MM.1S (cell line): ENCODE measurements around the gene POFUT1.
"Not testable (repeated sequence)": the region's sequence is repeated elsewhere in the genome, so short reads cannot be mapped to it uniquely, and the experiment has no call there.

Experiments
- DNase-seq: peaks from one replicate; pipeline ENCODE4 v3.0.0-alpha.2; 2015
- H2AFZ ChIP-seq: fragments of 300-600 bp; sonication (generic); 2 replicates; pipeline ENCODE4 v1.6.0; 2016; ENCODE audit warnings: antibody characterized with exemption, low read length
- H3F3A ChIP-seq: fragments of 300-600 bp; sonication (generic); 2 replicates; pipeline ENCODE4 v1.6.1; 2016; ENCODE audit warnings: mild to moderate bottlenecking, antibody characterized with exemption, low read length, moderate library complexity, mixed read lengths; ENCODE audit not compliant: insufficient read depth
- H3K27ac ChIP-seq: fragments of 300-600 bp; sonication (generic); 2 replicates; pipeline ENCODE4 v1.5.1; 2016; ENCODE audit warnings: mild to moderate bottlenecking, low read length
- H3K27me3 ChIP-seq: fragments of 300-600 bp; sonication (generic); replicated peaks from 2 replicates; pipeline ENCODE4 v1.6.0; 2016; ENCODE audit warnings: low read length; ENCODE audit not compliant: insufficient read depth
- H3K36me3 ChIP-seq: fragments of 300-600 bp; sonication (generic); replicated peaks from 2 replicates; pipeline ENCODE4 v1.6.1; 2016; ENCODE audit warnings: mild to moderate bottlenecking, low read length, mixed read lengths; ENCODE audit not compliant: insufficient read depth
- H3K4me1 ChIP-seq: fragments of 300-600 bp; sonication (generic); 2 replicates; pipeline ENCODE4 v1.6.1; 2016; ENCODE audit warnings: low read length, mixed read lengths
- H3K4me2 ChIP-seq: fragments of 300-600 bp; sonication (generic); 2 replicates; pipeline ENCODE4 v1.6.0; 2016; ENCODE audit warnings: low read depth, low read length
- H3K4me3 ChIP-seq: fragments of 300-600 bp; sonication (generic); 2 replicates; pipeline ENCODE4 v1.5.1; 2016; ENCODE audit warnings: low read length, mixed read lengths
- H3K79me2 ChIP-seq: fragments of 300-600 bp; sonication (generic); 2 replicates; pipeline ENCODE4 v1.6.1; 2016; ENCODE audit warnings: mixed run types, low read length, mixed read lengths
- H3K9ac ChIP-seq: fragments of 300-600 bp; sonication (generic); 2 replicates; pipeline ENCODE4 v1.6.1; 2016; ENCODE audit warnings: low read length, mixed read lengths
- H3K9me2 ChIP-seq: fragments of 300-600 bp; sonication (generic); replicated peaks from 2 replicates; pipeline ENCODE4 v1.6.1; 2016; ENCODE audit warnings: mild to moderate bottlenecking, low read length, mixed read lengths; ENCODE audit not compliant: insufficient read depth
- H3K9me3 ChIP-seq: fragments of 300-600 bp; sonication (generic); replicated peaks from 2 replicates; pipeline ENCODE4 v1.6.1; 2016; ENCODE audit warnings: mild to moderate bottlenecking, low read length, mixed read lengths; ENCODE audit not compliant: insufficient read depth
- H4K20me1 ChIP-seq: fragments of 300-600 bp; sonication (generic); 2 replicates; pipeline ENCODE4 v1.6.1; 2016; ENCODE audit warnings: mild to moderate bottlenecking, low read length, moderate library complexity, mixed read lengths; ENCODE audit not compliant: insufficient read depth
- EZH2 ChIP-seq: fragments of 300-600 bp; sonication (generic); optimal IDR thresholded peaks from 2 replicates; pipeline ENCODE3; 2017; ENCODE audit warnings: low read depth, mild to moderate bottlenecking, antibody characterized with exemption, low read length, mixed read lengths
- EZH2phosphoT487 ChIP-seq: fragments of 300-600 bp; sonication (generic); IDR thresholded peaks from 2 replicates; pipeline ENCODE4 v1.6.1; 2018; ENCODE audit warnings: antibody characterized with exemption, low read length
- TF ChIP-seq, protein P1 (sequence below): fragments of 300-600 bp; sonication (generic); IDR thresholded peaks from 2 replicates; pipeline ENCODE4 v1.5.1; 2016; ENCODE audit warnings: antibody characterized with exemption, low read length, mixed read lengths

Gene POFUT1

DNA sequence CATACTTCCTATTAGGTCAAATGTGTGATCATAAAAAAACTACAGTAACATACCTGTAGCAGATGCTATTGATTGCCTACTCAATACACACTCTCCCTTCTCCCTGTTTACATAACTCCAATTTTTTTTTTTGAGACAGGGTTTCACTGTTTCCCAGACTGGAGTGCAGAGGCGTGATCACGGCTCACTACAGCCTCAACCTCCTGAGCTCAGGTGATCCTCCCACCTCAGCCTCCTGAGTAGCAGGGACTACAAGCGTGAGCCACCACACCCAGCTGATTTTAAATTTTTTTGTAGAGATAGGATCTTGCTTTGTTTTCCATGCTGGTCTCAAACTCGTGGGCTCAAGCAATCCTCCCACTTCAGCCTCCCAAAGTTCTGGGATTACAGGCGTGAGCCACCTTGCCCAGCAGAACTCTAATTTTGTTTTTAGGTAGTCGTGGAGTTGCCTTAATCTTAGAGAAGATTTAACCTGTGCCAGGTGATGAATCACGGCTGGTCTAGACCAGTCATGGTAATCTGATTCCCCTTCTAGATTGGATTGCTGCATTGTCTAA, 55.8 kb downstream of the POFUT1 start:
- Histone ChIP-seq H3F3A (no peaks in the 10 kb centered on the region), H3K27me3 (no peaks in the 10 kb centered on the region), H3K79me2 (no peaks in the 10 kb centered on the region), H3K9ac (no peak overlapping the region), H2AFZ (no peak overlapping the region), H4K20me1 (no peaks in the 10 kb centered on the region), H3K9me2 (no peaks in the 10 kb centered on the region), H3K36me3 (no peaks in the 10 kb centered on the region), H3K4me1 (no peaks in the 10 kb centered on the region), H3K4me3 (no peak overlapping the region), H3K9me3 (no peaks in the 10 kb centered on the region), H3K27ac (no peak overlapping the region), H3K4me2 (no peak overlapping the region)
- TF ChIP-seq, protein P1, sequence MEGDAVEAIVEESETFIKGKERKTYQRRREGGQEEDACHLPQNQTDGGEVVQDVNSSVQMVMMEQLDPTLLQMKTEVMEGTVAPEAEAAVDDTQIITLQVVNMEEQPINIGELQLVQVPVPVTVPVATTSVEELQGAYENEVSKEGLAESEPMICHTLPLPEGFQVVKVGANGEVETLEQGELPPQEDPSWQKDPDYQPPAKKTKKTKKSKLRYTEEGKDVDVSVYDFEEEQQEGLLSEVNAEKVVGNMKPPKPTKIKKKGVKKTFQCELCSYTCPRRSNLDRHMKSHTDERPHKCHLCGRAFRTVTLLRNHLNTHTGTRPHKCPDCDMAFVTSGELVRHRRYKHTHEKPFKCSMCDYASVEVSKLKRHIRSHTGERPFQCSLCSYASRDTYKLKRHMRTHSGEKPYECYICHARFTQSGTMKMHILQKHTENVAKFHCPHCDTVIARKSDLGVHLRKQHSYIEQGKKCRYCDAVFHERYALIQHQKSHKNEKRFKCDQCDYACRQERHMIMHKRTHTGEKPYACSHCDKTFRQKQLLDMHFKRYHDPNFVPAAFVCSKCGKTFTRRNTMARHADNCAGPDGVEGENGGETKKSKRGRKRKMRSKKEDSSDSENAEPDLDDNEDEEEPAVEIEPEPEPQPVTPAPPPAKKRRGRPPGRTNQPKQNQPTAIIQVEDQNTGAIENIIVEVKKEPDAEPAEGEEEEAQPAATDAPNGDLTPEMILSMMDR = no peak
- TF ChIP-seq EZH2phosphoT487 (no peak), EZH2 (no peak)
- DNase-seq = no peak

DNA sequence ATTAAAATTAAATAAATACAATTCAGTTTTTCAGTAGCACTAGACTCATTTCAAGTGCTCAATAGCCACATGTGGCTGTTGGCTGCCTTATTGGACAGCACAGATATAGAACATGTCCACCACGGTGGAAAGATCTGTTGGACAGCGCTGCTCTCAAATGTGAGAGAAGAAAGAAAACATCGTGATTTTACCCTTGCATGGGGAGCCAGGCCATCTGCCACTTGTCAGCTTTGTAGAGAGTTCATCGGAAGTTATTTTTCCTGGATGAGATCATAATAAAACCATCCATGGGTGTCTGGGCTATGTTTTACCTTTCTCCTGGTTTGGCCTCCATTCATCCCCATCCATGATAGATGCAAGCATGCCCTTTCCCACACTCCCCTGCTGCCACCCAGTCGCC, 63.9 kb downstream of the POFUT1 start:
- H2AFZ ChIP-seq = no peak overlapping the region
- no peaks in the 10 kb centered on the region for H3F3A ChIP-seq
- no peaks in the 10 kb centered on the region for H3K4me1 ChIP-seq
- H3K79me2 ChIP-seq = no peaks in the 10 kb centered on the region
- TF ChIP-seq, protein P1 = no peak
- no peak for TF ChIP-seq EZH2
- TF ChIP-seq EZH2phosphoT487 = no peak
- no peak overlapping the region for H3K27ac ChIP-seq
- H3K9me2 ChIP-seq = no peaks in the 10 kb centered on the region
- DNase-seq = no peak
- no peaks in the 10 kb centered on the region for H3K9me3 ChIP-seq
- H3K9ac ChIP-seq = no peak overlapping the region
- no peaks in the 10 kb centered on the region for H4K20me1 ChIP-seq
- H3K36me3 ChIP-seq = no peaks in the 10 kb centered on the region
- H3K4me3 ChIP-seq = no peak overlapping the region
- H3K27me3 ChIP-seq = no peaks in the 10 kb centered on the region
- H3K4me2 ChIP-seq = no peak overlapping the region

DNA sequence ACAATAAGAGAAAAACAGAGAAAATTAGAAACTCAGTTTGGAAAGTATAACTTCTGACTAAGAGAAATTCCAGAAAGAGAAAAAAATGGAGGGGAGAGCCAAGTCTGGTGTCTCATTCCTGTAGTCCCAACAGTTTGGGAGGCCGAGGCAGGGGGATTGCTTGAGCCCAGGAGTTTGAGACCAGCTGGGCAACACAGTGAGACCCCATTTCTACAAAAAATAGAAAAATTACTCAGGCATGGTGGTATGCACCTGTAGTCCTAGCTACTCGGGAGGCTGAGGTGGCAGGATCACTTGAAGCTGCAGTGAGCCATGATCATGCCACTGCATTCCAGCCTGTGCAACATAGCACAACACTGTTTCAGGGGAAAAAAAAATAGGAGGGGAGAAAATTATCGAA, 66.7 kb downstream of the POFUT1 start:
- H3K4me2 ChIP-seq = no peak overlapping the region

DNA sequence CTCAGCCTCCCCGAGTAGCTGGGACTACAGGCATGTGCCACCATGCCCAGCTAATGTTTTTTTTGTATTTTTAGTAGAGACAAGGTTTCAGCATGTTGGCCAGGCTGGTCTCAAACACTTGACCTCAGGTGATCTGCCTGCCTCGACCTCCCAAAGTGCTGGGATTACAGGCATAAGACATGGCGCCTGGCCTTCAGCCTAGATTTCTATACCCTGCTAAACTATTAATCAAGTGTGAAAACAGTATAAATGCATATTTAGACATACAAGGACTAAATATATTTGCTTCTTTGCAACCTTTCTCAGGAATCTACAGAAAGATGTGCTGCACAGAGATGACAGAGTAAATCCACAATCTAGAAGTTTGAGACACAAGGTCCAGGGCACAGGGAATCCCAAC, 67.5 kb downstream of the POFUT1 start:
- H3K9me3 ChIP-seq = not testable (repeated sequence)

More for the DNA sequence above, 66.7 kb downstream of the POFUT1 start:
- no peaks in the 10 kb centered on the region for H3F3A ChIP-seq
- H2AFZ ChIP-seq = no peak overlapping the region
- no peaks in the 10 kb centered on the region for H3K9me3 ChIP-seq
- no peak overlapping the region for H3K4me3 ChIP-seq
- no peaks in the 10 kb centered on the region for H3K27me3 ChIP-seq
- H3K27ac ChIP-seq = no peak overlapping the region
- DNase-seq = no peak
- H3K79me2 ChIP-seq = peaks cover 17% of the 10 kb centered on the region
- no peak overlapping the region for H3K9ac ChIP-seq
- H4K20me1 ChIP-seq = no peaks in the 10 kb centered on the region
- H3K9me2 ChIP-seq = no peaks in the 10 kb centered on the region
- H3K36me3 ChIP-seq = no peaks in the 10 kb centered on the region
- TF ChIP-seq, protein P1 = no peak
- peaks cover 7% of the 10 kb centered on the region for H3K4me1 ChIP-seq

More for the DNA sequence above, 67.5 kb downstream of the POFUT1 start:
- H3K79me2 ChIP-seq = peaks cover 24% of the 10 kb centered on the region
- H3K36me3 ChIP-seq, H3K27me3 ChIP-seq, H3K4me3 ChIP-seq, H4K20me1 ChIP-seq, H3K9me2 ChIP-seq, H3K4me1 ChIP-seq, H3F3A ChIP-seq, H2AFZ ChIP-seq, H3K9ac ChIP-seq, H3K27ac ChIP-seq, DNase-seq, H3K4me2 ChIP-seq: not testable (repeated sequence)
